K562 (cell line): ENCODE measurements around the gene SLC9A3. TPM values are rescaled to one million over a fixed set of nuclear protein-coding genes. Genes with fewer than 3 reads are reported as not detected.

ENCODE experiments used
- BRF2 ChIP-seq: IDR thresholded peaks from 3 replicates; pipeline ENCODE4 v1.6.1; 2011; ENCODE audit warnings: borderline replicate concordance, mild to moderate bottlenecking; ENCODE audit not compliant: insufficient read length, insufficient read depth
- CHCHD3 ChIP-seq: fragments of 250-450 bp; sonication (Bioruptor Pico); IDR thresholded peaks from 2 replicates; pipeline ENCODE4 v2.1.2; 2022; ENCODE audit warnings: mild to moderate bottlenecking
- DDX20 ChIP-seq: fragments of 450-650 bp; IDR thresholded peaks from 2 replicates; pipeline ENCODE4 v1.6.1; 2016; ENCODE audit warnings: missing genetic modification characterization, low read depth, mild to moderate bottlenecking, missing compliant biosample characterization, moderate library complexity
- ETV5 ChIP-seq: sonication (generic); formaldehyde crosslinking; IDR thresholded peaks from 2 replicates; pipeline ENCODE4 v1.4.0; 2020; ENCODE audit warnings: low read depth, mild to moderate bottlenecking, missing genetic modification reagents
- FOXP4 ChIP-seq: sonication (generic); formaldehyde crosslinking; IDR thresholded peaks from 2 replicates; pipeline ENCODE4 v1.8.0; 2022; ENCODE audit warnings: mild to moderate bottlenecking, missing genetic modification reagents, borderline replicate concordance
- FUS ChIP-seq: fragments of 200-400 bp; formaldehyde crosslinking; optimal IDR thresholded peaks from 2 replicates; pipeline ENCODE3; 2017; ENCODE audit warnings: low read depth, low read length
- HINFP ChIP-seq: fragments of 450-650 bp; conservative IDR thresholded peaks from 2 replicates; pipeline ENCODE4 v1.6.1; 2016; ENCODE audit warnings: missing genetic modification characterization, low read depth, mild to moderate bottlenecking, control low read depth, missing compliant biosample characterization
- JUNB ChIP-seq: fragments of 450-650 bp; formaldehyde crosslinking; conservative IDR thresholded peaks from 2 replicates; pipeline ENCODE4 v1.4.0; 2020; ENCODE audit warnings: mild to moderate bottlenecking
- KHSRP ChIP-seq: fragments of 450-650 bp; IDR thresholded peaks from 2 replicates; pipeline ENCODE4 v1.6.1; 2017
- NFRKB ChIP-seq: fragments of 450-650 bp; IDR thresholded peaks from 2 replicates; pipeline ENCODE4 v1.6.1; 2016; ENCODE audit warnings: low read depth
- SAFB2 ChIP-seq: fragments of 200-400 bp; formaldehyde crosslinking; IDR thresholded peaks from 2 replicates; pipeline ENCODE4 v1.6.1; 2018; ENCODE audit warnings: borderline replicate concordance, low read length, low read depth, moderate library complexity; ENCODE audit not compliant: severe bottlenecking
- SIRT6 ChIP-seq: IDR thresholded peaks from one replicate; pipeline ENCODE4 v1.6.1; 2012; ENCODE audit warnings: low read depth, mild to moderate bottlenecking, control low read depth, inconsistent platforms, low read length, moderate library complexity
- TEAD1 ChIP-seq, 2 experiments: fragments of 450-650 bp in 1 of 2; sonication (generic) in 1 of 2; formaldehyde crosslinking; IDR thresholded peaks; 2 replicates each; pipeline versions ENCODE4 v1.4.0 to v1.8.0; 2020 to 2022; ENCODE audit warnings: mild to moderate bottlenecking in 2 of 2, missing genetic modification reagents in 1 of 2
- THRAP3 ChIP-seq: fragments of 450-650 bp; IDR thresholded peaks from 2 replicates; pipeline ENCODE4 v1.6.1; 2016; ENCODE audit warnings: mild to moderate bottlenecking, inconsistent platforms, borderline replicate concordance
- ZFP1 ChIP-seq: fragments of 450-650 bp; formaldehyde crosslinking; IDR thresholded peaks from 2 replicates; pipeline ENCODE4 v1.4.0; 2020; ENCODE audit warnings: mild to moderate bottlenecking, mixed read lengths
- ZNF134 ChIP-seq: fragments of 250-450 bp; sonication (Bioruptor Pico); conservative IDR thresholded peaks from 2 replicates; pipeline ENCODE4 v1.4.0; 2020
- ZNF785 ChIP-seq: fragments of 250-450 bp; sonication (Bioruptor Pico); IDR thresholded peaks from 2 replicates; pipeline ENCODE4 v1.4.0; 2020; ENCODE audit warnings: mild to moderate bottlenecking
- polyA plus RNA-seq, 8 experiments: library from polyadenylated mRNA; depleted of rRNA in 4 of 8; stranded (reverse) in 5 of 8; unstranded in 3 of 8; fragments of >200 nt; fragmentation: Nextera tagmentation in 2 of 8; fragmentation: Illumina TruSeq in 1 of 8; extraction: Ambion mirVana in 2 of 8; extraction: Trizol in 1 of 8; gene quantifications; 2 replicates each; pipeline versions ENCODE4 v1.2.1 to v1.2.3, GENCODE V29; 2011 to 2014; ENCODE audit warnings: inconsistent platforms in 1 of 8, missing spikeins in 1 of 8
- total RNA-seq, 7 experiments: library from RNA; depleted of rRNA in 6 of 7; stranded (reverse); fragments of >200 nt in 6 of 7; fragmentation: Illumina TruSeq in 2 of 7; extraction: Trizol in 2 of 7; gene quantifications; 2 replicates each; pipeline versions ENCODE4 v1.2.1 to v1.2.3, GENCODE V29; 2011 to 2021; ENCODE audit warnings: low replicate concordance in 1 of 7
- TF ChIP-seq, protein P1 (sequence below): fragments of 250-450 bp; sonication (Bioruptor Pico); IDR thresholded peaks from 2 replicates; pipeline ENCODE4 v1.5.0; 2022; ENCODE audit warnings: mild to moderate bottlenecking
- TF ChIP-seq, protein P2 (sequence below): fragments of 250-450 bp; sonication (Bioruptor Pico); IDR thresholded peaks from 2 replicates; pipeline ENCODE4 v1.4.0; 2020; ENCODE audit warnings: mild to moderate bottlenecking, moderate library complexity

Gene SLC9A3
- total and polyA plus RNA-seq, 9 of the 15 experiments (the other 6 are each of a cell fraction or from before 2014, with no cell fraction given) = 1.5 to 5.8 (median 3.7) TPM; not detected in 2

GRCh38 chr5:472656-473550, 51.3 kb downstream of the SLC9A3 start (continued):
- no peak for TF ChIP-seq BRF2
- no peak for TF ChIP-seq KHSRP
- TF ChIP-seq CHCHD3 (CRISPR knock-in tag) = no peak
- TF ChIP-seq, protein P1, sequence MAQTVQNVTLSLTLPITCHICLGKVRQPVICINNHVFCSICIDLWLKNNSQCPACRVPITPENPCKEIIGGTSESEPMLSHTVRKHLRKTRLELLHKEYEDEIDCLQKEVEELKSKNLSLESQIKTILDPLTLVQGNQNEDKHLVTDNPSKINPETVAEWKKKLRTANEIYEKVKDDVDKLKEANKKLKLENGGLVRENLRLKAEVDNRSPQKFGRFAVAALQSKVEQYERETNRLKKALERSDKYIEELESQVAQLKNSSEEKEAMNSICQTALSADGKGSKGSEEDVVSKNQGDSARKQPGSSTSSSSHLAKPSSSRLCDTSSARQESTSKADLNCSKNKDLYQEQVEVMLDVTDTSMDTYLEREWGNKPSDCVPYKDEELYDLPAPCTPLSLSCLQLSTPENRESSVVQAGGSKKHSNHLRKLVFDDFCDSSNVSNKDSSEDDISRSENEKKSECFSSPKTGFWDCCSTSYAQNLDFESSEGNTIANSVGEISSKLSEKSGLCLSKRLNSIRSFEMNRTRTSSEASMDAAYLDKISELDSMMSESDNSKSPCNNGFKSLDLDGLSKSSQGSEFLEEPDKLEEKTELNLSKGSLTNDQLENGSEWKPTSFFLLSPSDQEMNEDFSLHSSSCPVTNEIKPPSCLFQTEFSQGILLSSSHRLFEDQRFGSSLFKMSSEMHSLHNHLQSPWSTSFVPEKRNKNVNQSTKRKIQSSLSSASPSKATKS (CRISPR knock-in tag) = no peak
- TF ChIP-seq FUS = no peak
- no peak; a peak in 1 of 4 replicates for TF ChIP-seq TEAD1 (CRISPR knock-in tag; IDR thresholded peaks at IDR 0.05)
- TF ChIP-seq ZNF785 (CRISPR knock-in tag) = no peak
- no peak for TF ChIP-seq SIRT6
- no peak for TF ChIP-seq DDX20 (tag)
- TF ChIP-seq ETV5 (CRISPR knock-in tag) = no peak; the same call in 1 of the 2 replicates
- TF ChIP-seq SAFB2 = no peak
- no peak for TF ChIP-seq THRAP3
- TF ChIP-seq, protein P2, sequence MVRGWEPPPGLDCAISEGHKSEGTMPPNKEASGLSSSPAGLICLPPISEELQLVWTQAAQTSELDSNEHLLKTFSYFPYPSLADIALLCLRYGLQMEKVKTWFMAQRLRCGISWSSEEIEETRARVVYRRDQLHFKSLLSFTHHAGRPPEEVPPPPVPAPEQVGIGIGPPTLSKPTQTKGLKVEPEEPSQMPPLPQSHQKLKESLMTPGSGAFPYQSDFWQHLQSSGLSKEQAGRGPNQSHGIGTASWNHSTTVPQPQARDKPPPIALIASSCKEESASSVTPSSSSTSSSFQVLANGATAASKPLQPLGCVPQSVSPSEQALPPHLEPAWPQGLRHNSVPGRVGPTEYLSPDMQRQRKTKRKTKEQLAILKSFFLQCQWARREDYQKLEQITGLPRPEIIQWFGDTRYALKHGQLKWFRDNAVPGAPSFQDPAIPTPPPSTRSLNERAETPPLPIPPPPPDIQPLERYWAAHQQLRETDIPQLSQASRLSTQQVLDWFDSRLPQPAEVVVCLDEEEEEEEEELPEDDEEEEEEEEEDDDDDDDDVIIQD (CRISPR knock-in tag) = no peak
- no peak for TF ChIP-seq JUNB
- no peak for TF ChIP-seq HINFP (tag)
- no peak for TF ChIP-seq ZFP1 (CRISPR knock-in tag)
- TF ChIP-seq FOXP4 (CRISPR knock-in tag) = 0 out of 2 replicates have a peak, but pooled peaks have one; percentile 80
- TF ChIP-seq ZNF134 (CRISPR knock-in tag) = peak; percentile 28; the same call in 1 of the 2 replicates
- TF ChIP-seq NFRKB = no peak
